ENCODE results near the gene RNF4.
A peak's percentile ranks its signal among the peaks of the same experiment; 100 is the strongest.

Gene RNF4

GRCh38 chr4:2437475-2438215, 31.3 kb upstream of the RNF4 start:
- DNase-seq, result no peak

DNA sequence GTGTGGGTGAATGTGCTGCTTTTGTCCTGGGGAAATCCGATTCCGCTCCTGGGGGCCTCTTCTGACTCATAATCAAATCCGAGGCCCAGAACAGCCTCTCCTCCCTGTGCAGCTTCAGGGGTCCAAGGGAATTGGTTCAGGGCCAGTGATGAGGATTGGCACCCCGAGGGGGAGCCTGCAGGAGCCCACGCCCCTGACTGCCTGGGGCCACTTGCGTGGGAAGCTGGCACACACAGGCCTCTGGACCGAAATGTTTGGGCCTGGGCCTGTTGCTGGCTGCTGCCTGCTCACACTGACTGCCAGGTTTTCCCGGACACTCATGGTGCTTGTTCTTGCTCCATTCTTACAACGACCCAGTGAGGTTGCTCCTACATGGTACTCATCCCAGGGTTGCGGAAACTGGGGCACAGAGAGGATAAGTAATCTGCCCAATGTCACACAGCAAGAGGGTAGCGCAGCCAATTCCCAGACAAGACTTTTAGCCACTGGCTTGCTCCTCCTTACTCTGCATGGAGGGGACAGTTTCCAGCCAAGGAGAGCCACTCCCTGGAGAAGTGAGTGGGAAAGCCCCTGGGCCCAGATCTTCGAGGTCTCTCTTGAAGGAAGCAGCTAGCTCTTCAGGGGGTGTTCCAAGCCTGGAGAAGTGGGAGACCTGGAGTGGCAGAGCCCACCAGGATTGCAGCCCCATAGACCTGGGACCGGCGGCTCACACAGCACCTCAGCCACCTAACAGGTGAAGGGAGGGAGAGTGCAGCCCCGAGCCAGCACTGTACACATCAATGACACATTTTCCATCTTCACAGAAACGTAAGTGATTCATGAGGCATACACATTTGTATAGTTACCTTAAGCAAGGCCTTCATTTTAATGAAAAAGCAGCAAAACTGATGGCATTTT, 29.8 kb upstream of the RNF4 start:
- DNase-seq, result peak in 18 of 51 donors; percentile 13 to 71 (median 42)

DNA sequence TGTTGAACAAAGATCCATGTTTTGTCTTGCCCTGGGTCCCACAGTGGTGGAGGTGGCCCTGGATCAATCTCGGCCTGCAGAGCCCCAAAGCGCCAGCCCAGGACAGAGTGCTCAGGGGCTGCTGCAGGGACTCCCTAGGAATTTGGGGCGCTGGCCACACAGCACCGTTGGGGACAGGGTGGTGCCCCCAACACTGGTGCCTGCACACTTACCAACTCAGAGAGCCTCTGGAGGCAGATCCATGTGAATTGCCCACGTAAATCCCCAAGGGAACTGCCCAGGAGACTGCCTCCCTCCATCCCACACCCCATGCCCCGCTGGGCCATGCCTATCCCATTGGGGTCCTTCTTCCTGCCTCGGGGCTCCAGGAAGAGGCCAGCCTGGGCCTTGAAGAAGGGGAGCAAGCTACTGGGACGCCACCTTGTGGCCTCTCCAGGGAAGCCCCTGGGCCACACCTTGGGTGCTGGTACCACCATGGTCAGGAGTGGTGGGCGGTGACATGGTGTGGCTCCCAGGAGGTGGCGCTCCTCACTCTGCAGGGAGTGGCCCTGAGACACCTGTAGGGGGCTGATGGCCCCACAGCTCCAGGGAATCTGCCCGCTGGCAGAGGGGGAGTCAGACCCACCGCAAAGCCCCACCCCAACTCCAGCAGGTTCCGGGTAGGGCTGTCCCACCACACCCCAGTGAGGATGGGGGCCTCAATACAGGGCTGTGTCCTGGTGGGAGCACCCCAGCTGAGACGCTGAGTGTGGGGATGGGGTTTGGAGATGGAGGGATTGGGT, 27.3 kb upstream of the RNF4 start:
- peak in 4 of 51 donors; percentile 11 to 30 (median 26) for DNase-seq

DNA sequence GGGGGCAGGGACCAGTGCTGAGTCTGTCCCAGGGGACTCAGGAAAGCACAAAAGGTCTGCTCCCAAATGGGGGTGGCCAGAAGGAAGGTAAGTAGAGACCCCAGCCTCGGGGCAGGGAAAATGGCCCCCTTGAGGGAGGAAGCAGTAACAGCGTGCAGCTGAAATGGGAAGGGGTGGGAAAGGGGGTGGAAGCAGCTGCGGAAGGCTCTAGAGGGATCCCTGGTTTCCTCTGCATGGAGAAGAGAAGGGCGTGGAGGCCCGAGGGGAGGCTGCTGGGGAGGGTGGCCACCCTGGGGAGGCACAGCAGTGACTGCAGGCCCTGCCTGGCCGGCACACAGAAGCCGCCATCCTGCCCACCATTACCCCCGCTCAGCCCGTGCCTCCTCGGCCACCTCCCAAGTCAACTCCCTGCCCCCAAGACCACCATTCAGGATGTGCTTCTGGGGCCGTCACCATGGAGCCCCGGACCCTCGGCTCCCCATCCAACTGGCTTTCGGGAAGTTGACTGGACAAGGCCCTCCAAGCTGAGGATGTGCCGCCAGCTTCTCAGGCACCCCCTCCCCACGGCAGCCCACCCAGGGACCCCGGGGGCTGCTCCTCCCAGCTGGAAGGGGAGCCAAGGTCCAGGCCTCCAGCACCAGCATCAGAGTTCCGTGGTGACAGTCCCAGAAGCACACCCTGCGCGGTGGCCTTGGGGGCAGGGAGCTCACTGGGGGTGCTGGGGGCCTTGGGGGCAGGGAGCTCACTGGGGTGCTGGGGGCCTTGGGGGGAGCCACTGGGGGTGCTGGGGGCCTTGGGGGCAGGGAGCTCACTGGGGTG, 26.5 kb upstream of the RNF4 start:
- no peak for DNase-seq

- no peak for DNase-seq
Measured at GRCh38 chr4:2443061-2443730, 25.7 kb upstream of the RNF4 start.

DNA sequence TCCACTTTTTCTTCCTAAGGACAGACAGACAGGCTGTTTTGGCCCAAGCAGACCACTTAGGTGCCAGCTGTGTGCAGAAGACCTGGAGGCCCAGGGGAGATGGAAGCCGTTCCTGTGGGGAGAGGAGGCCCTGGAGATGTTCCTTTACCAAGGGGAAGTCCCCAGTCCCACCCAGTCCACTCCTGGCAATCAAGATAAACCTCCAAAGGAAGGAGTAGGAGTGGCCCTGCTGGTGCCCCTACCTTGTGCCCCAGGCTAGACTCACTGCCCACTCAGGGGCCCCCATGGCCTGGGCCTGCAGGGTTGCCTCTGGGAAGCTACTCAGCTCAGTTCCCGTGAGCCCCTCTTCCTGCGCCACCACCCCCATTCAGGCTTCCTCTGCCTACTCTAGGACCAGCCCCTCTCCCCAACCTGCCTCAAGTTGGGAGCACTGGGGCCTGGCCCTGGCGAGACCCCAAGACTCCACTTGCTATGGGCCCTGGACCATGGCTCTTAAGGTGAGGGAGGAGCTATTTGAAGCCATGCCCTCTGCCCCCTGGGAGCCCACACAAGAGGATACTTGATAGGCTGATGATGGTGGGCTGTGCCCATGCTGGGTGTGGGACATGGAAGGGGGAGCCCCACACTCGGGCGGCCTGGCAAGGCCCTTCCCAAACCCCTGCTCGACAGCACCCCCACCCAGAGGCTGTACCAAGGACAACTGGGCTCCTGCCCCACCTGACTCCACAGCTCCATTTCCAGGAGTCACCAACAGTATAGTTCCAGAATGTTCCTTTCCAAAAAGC, 24.8 kb upstream of the RNF4 start:
- DNase-seq, result no peak

DNA sequence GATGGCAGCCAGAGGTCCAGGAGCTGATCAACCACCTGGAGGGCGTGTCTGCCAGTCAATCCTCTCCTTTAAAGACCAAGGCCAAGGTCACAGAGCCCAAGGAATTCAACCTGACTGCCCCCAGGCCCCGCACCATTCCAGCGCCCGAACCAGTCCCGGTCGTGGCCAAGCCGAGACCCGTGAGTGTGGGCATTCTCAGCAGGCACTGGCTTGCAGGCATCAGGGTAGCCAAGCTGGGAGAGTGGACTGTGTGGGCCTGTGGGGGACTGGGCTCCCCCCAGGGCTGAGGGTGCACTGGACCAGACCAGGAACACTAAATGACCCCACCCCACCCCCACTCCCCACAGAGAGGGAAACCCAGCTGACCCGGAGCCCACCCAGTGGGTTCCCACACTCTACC, 23.8 kb upstream of the RNF4 start:
- DNase-seq, result no peak

DNA sequence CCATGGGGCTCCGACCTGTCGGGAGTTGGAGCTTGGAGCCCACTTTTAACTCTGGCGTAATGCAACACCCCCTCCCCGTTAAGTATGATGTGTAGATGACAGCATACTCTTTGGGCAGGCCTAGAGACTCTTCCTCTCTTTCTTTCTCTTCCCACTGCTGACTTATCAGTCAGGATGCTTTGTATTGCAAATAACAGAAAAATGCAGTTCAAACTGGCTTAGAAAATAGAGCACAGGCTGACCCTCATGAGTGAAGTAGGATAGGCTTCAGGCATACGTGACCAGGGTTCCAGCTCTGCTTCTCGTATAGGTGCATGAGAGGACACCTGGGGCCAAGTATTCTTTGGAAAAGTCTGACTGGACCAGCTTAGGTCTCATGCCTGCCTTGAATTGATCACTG, 23.3 kb upstream of the RNF4 start:
- no peak for DNase-seq

DNA sequence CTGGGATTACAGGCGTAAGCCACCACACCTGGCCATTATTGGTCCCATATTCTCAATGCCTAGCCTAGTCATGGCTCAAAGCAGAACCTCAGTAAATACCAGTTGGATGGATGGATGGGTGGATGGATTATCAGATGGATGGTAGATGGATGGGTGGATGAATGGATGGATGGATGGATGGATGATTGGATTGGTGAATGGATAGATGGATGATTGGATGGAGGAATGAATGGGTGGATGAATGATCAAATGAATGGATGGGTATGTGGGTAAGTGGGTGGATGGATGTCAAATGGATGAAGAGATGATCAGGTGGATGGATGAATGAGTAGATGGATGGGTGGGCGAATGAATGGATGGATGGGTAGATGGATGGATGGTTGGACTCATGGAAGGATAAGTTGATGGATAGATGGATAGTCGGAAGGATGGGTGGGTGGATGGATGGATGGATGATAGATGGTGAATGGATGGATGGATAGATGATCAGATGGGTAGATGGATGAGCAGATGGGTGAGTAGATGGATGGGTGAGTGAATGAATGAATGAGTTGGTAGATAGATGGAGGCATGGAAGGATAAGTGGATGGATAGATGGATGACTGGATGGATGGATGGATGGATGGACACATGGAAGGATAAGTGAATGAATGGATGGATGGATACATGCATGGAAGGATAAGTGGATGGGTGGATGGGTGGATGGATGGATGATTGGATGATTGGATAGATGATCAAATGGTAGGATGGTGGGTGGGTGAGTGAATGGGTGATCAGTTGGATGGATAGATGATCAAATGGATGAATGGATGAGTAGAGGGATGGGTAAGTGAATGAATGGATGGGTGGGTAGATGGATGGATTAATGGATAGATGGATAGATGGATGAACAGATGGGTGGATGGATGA, 22.0 kb upstream of the RNF4 start:
- no peak for DNase-seq

DNA sequence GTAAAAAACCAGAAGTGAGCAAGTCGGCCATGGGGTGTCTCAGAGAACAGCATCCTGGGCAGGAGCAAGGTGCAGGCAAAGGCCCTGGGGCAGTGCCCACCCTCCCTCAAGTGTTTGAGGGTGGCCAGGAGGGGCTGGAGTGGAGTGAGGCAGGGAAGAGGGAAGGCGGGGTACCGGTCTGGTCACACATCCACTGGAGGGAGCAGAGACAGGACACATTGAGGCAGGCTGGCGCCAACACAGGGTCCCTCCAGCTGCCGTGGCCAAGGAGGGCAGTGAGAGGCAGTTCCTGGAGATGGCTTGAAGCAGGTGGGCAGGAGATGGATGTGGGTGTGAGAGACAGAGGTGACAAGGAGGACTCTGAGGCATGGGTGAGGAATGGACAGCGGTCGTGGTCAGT, 20.3 kb upstream of the RNF4 start:
- no peak for DNase-seq

GRCh38 chr4:2449051-2449450, 19.9 kb upstream of the RNF4 start:
- DNase-seq, result no peak

DNA sequence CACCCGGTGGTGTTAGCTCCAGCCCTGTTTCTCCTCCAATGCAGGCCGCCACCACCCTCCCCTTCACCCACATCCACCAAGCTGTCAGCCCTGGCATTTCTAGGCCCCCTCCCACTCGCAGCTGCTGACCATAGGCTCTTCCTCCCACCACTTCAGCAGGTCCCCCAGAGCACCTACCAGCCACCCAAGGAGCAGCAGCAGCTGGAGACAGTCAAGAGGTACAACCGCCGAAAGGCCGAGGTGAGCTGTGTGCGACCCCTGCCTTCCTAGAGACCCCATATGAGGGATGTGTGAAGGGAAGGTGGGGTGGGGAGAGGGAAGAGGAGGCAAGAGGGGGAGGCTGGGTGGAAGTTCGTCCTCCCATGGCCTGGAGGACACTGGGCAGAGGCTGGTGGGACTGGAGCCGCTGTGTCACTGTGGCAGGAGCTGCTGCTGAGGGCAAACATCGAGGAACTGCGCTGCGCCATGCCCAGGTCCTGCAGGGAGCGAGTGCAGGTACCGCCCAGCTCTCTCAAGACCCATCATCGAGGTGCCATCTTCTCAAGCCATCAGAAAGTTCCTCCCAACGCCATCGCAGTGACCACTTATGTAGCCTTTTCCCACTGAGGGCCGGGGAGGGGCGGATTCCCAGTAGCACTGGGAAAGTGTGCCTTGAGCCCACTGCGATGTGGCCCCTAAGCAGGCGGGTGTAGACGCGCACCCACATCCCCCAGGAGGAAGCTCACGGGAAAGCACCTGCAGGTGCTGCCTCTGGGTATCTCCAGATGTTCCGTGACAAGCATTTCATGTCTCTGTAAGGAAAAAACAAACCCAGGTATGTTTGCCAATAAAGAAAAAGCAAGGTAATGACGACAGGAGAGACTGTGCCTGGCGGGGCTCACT, 19.2 kb upstream of the RNF4 start:
- DNase-seq, result no peak

GRCh38 chr4:2450394-2451035, 18.4 kb upstream of the RNF4 start:
- DNase-seq, result no peak

DNA sequence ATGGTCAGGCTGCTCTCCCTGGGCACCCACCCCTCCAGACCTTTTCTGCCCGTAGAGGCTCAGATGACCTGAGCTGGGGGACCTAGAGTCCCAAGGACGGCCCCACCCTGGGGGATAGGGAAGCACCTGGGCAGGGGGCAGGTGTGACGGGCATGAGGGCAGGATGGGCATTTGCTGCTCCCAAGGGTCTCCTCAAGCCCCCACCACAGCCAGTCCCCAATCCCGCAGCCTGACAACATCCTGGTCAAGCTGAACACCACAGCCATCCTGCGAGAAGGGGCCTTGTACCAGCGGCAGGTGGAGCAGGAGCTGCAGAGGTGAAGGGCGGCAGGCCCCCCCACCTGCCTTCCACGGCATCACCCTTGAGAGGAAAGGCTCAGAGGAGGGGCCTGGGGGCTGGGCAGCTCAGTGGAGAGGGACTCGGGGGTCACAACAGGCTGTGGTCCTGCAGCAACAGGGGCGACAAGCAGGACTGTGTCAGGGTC, 17.8 kb upstream of the RNF4 start:
- DNase-seq, result no peak

GRCh38 chr4:2451821-2452785, 16.8 kb upstream of the RNF4 start:
- DNase-seq, result no peak

All from hypothalamus (tissue), 51 donors.